Endothelial cell (in vitro differentiated cells): ENCODE data around the gene NOX5. TPM values are rescaled to one million over a fixed set of nuclear protein-coding genes. Genes with fewer than 3 reads are reported as not detected.

Source experiments
- DNase-seq: peaks from one replicate; pipeline ENCODE4 v3.0.0; 2021; ENCODE audit warnings: low spot score
- H3K27ac Mint-ChIP-seq: one replicate; pipeline ENCODE4 v1.8.0; 2021; ENCODE audit warnings: mixed read lengths, inconsistent platforms; ENCODE audit not compliant: unreplicated experiment
- H3K27me3 Mint-ChIP-seq: one replicate; pipeline ENCODE4 v1.8.0; 2021; ENCODE audit warnings: mild to moderate bottlenecking, moderate library complexity, mixed read lengths, inconsistent platforms; ENCODE audit not compliant: unreplicated experiment
- H3K36me3 Mint-ChIP-seq: one replicate; pipeline ENCODE4 v1.8.0; 2021; ENCODE audit warnings: mild to moderate bottlenecking, low read depth, mixed read lengths, inconsistent platforms; ENCODE audit not compliant: unreplicated experiment
- H3K4me1 Mint-ChIP-seq: one replicate; pipeline ENCODE4 v1.8.0; 2021; ENCODE audit warnings: mild to moderate bottlenecking, mixed read lengths, inconsistent platforms; ENCODE audit not compliant: unreplicated experiment
- H3K4me3 Mint-ChIP-seq: one replicate; pipeline ENCODE4 v1.8.0; 2021; ENCODE audit warnings: mild to moderate bottlenecking, mixed read lengths, inconsistent platforms; ENCODE audit not compliant: unreplicated experiment
- H3K9me3 Mint-ChIP-seq: one replicate; pipeline ENCODE4 v1.8.0; 2021; ENCODE audit warnings: mixed read lengths, inconsistent platforms; ENCODE audit not compliant: unreplicated experiment
- total RNA-seq: library from RNA; stranded (reverse); fragmentation: NEBNext Ultra II Directional; extraction: Animal tissue kit (Norgen Biotek cat#: 25700); gene quantifications from one replicate; pipeline ENCODE4 v1.2.1, GENCODE V29; 2021; ENCODE audit not compliant: unreplicated experiment
- TF ChIP-seq, protein P1 (sequence below): fragments of 200-600 bp; sonication (generic); IDR thresholded peaks from one replicate; pipeline ENCODE4 v1.5.0; 2021; ENCODE audit warnings: antibody characterized with exemption; ENCODE audit not compliant: unreplicated experiment

NOX5 gene
- total RNA-seq, 1 donor from 2014 or later = not detected

DNA sequence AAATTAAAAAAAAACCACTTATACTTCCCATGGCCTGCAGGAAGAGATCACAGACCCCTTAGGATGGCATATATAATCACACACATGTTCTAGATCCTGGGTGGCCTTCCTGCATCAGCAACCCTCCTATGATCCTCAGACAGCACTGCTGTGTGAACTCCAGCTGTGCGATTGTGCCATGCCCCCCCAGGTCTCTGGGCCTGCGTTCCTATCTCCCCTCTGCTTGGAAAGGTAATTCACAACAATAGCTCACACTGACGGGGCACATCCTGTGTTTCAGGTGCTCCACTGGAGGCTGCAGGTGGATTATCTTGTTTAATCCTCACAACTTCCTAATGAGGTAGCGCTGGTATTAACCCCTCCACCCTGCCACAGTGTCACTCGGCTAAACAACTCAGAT lies 74.8 kb downstream of the NOX5 start:
- Mint-ChIP-seq H3K4me1 (peaks cover 25% of the 10 kb centered on the region), H3K4me3 (no peak overlapping the region), H3K36me3 (no peaks in the 10 kb centered on the region), H3K27me3 (peaks cover 5% of the 10 kb centered on the region), H3K27ac (no peak overlapping the region), H3K9me3 (no peaks in the 10 kb centered on the region)
- TF ChIP-seq, protein P1, sequence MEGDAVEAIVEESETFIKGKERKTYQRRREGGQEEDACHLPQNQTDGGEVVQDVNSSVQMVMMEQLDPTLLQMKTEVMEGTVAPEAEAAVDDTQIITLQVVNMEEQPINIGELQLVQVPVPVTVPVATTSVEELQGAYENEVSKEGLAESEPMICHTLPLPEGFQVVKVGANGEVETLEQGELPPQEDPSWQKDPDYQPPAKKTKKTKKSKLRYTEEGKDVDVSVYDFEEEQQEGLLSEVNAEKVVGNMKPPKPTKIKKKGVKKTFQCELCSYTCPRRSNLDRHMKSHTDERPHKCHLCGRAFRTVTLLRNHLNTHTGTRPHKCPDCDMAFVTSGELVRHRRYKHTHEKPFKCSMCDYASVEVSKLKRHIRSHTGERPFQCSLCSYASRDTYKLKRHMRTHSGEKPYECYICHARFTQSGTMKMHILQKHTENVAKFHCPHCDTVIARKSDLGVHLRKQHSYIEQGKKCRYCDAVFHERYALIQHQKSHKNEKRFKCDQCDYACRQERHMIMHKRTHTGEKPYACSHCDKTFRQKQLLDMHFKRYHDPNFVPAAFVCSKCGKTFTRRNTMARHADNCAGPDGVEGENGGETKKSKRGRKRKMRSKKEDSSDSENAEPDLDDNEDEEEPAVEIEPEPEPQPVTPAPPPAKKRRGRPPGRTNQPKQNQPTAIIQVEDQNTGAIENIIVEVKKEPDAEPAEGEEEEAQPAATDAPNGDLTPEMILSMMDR = no peak
- no peak for DNase-seq

DNA sequence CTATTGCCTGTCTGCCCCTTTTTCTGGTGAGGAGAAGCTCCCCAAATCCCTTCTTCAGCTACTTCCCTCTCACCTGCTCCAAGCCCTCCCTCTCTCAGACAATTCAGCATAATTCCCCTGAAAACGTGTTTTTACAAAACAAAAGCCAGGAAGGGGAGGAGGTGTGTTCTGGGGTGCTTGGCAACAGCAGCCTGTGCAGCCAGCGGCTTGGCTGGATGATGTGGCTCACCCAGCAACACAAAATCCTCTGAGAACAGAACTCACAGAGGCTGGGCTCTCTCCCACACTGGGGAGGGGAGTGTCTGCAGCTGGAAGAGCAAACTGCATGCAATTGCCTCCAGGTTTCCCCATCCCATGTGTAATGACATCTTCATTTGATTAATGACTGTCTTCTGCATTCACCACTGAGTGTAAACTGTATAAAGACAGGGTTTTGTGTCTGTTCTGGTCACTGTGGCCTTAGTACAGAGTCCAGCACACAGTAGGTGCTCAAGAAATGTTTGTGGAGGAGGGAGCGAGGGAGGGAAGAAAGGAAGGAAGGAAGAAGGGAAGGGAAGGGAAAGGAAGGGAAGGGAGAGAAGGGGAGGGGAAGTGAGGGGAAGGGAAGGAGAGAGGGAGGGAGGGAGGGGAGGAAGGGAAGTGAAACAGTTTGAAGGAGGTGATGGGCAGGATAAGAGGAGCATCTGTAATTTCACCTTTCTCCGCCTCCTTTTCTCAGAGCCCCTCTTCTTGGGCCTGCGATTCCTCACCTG lies 75.9 kb downstream of the NOX5 start:
- H3K4me1 Mint-ChIP-seq = peaks cover 24% of the 10 kb centered on the region
- H3K27ac Mint-ChIP-seq = no peak overlapping the region
- peaks cover 7% of the 10 kb centered on the region for H3K27me3 Mint-ChIP-seq
- TF ChIP-seq, protein P1 = no peak
- H3K9me3 Mint-ChIP-seq = no peaks in the 10 kb centered on the region
- no peaks in the 10 kb centered on the region for H3K36me3 Mint-ChIP-seq
- no peak overlapping the region for H3K4me3 Mint-ChIP-seq
- DNase-seq = no peak

DNA sequence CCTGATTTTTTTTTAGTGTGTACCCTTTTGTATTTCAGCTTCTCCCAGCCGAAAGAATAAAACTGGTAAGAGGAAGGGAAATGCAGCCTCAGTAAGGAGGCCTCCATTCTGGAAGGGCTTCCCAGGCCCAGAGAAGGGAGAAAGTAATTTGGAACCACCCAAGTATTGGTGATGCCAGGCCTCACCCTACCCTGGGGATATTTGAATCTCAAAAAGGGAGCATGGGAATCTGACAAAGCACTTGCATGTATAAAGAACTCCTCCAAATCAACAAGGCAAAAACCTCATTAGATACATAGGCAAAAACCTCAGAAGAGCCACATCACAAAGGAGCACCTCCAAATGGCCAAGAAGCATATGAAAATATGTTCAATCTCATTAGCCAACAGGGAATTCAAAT lies 77.2 kb downstream of the NOX5 start:
- TF ChIP-seq, protein P1 = no peak
- no peaks in the 10 kb centered on the region for H3K36me3 Mint-ChIP-seq
- H3K4me3 Mint-ChIP-seq = no peak overlapping the region
- H3K9me3 Mint-ChIP-seq = no peaks in the 10 kb centered on the region
- no peak overlapping the region for H3K27ac Mint-ChIP-seq
- peaks cover 24% of the 10 kb centered on the region for H3K4me1 Mint-ChIP-seq
- DNase-seq = no peak
- H3K27me3 Mint-ChIP-seq = peaks cover 7% of the 10 kb centered on the region

DNA sequence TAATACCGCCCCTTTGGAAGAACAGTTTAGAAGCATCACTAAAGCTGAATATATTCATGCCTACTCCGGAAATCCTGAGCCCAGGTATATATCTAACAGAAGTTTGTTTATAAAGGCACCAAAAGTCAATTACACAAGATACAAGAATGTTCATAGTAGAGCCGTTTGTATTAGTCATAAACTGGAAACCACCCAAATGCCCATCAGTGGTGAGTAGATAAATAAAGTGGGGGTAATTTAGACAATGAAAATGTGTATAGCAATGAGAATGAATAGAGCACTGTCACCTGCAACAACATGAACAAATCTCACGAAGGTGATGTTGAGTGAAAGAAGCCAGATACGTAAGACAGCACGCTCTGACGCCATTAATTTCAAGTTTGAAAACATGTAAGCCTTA lies 77.7 kb downstream of the NOX5 start:
- Mint-ChIP-seq H3K36me3 (no peaks in the 10 kb centered on the region), H3K27me3 (peaks cover 7% of the 10 kb centered on the region), H3K9me3 (no peaks in the 10 kb centered on the region), H3K27ac (no peak overlapping the region), H3K4me1 (peaks cover 24% of the 10 kb centered on the region), H3K4me3 (no peak overlapping the region)
- TF ChIP-seq, protein P1 = no peak
- no peak for DNase-seq

DNA sequence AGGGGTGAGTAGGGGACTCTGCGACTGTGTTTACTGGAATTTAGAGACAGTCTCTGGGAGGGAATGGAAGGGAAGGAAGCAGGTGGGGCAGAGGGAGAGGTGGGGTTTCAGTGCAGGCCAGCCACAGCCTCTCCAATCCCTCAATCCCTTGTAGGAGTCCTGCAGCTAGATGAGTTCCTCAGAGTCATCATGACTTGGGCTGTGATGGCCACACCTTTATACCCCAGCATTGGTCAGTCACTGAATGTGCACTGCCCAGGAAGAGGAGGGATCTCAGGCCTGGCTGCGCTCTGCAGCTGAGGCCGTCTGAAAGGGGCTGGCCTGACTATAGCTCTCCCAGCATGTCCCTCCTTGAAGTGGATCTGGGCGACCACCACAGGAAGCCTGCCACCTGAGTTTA lies 78.6 kb downstream of the NOX5 start:
- Mint-ChIP-seq H3K36me3 (no peaks in the 10 kb centered on the region), H3K9me3 (no peaks in the 10 kb centered on the region), H3K27ac (no peak overlapping the region), H3K4me3 (no peak overlapping the region), H3K4me1 (peaks cover 17% of the 10 kb centered on the region), H3K27me3 (peaks cover 7% of the 10 kb centered on the region)
- TF ChIP-seq, protein P1 = no peak
- DNase-seq = no peak
